Measurements from ENCODE around the gene SMURF2.

Gene SMURF2

DNA sequence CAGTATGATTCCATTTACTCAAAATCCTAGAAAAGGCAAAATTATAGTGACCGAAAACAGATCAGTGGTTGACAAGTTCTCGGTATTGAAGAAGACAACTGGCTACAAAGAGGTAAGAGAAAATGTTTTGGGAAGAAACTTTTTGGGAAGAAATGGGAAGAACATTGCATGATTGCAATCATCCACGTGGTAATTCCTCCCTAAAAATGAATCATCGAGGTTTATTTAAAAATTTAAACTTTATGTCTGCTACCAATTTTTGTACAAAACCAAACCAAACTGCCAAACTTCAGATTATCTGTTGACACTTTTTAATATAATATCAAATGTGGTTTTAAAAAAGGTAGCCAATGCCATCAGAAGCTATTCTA lies 8.1 kb downstream of the SMURF2 start:
- no peaks in the 10 kb centered on the region for H3K36me3 ChIP-seq
- TF ChIP-seq CTCF (IDR thresholded peaks at IDR 0.05; ENCODE audit: low read depth, low read length): no peak
- H3K9me3 ChIP-seq (ENCODE audit: severe bottlenecking): peaks cover 4% of the 10 kb centered on the region
- DNase-seq: no peak
- H3K27me3 ChIP-seq (ENCODE audit: insufficient read depth, low read depth, severe bottlenecking): no peaks in the 10 kb centered on the region
- H3K27ac ChIP-seq: no peak overlapping the region
- H3K4me3 ChIP-seq (ENCODE audit: low read depth, low read length): no peak overlapping the region

DNA sequence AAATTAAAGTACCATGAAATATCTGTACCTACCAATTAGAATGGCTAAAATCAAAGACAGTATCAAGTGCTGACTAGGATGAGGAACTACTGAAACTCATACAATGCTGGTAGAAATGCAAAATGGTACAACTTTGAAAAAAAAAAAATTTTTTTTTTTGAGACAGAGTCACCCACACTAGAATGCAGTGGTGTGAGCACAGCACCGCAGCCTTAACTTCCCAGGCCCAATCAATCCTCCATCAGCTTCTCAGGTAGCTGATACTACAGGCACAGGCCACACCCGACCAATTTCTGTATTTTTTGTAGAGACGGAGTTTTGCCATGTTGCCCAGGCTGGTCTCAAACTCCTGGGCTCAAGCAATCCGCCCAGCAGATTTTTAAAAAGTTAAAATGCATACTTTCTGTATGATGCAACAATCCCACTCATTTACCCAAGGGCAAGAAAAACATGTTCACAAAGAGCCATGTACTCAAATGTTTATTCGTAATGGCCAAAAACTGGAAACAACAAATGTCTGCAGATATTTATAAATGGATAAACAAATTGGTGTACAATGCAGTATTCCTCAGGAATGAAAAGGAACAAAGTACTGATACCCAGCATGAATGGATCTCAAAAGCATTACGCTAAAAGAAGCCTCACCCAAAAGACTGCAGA lies 8.7 kb downstream of the SMURF2 start:
- Histone ChIP-seq H3K27me3 (ENCODE audit: insufficient read depth, low read depth, severe bottlenecking) (no peaks in the 10 kb centered on the region), H3K36me3 (no peaks in the 10 kb centered on the region), H3K27ac (no peak overlapping the region), H3K9me3 (ENCODE audit: severe bottlenecking) (peaks cover 4% of the 10 kb centered on the region), H3K4me3 (ENCODE audit: low read depth, low read length) (no peak overlapping the region)
- TF ChIP-seq CTCF (IDR thresholded peaks at IDR 0.05; ENCODE audit: low read depth, low read length): no peak
- DNase-seq: no peak

DNA sequence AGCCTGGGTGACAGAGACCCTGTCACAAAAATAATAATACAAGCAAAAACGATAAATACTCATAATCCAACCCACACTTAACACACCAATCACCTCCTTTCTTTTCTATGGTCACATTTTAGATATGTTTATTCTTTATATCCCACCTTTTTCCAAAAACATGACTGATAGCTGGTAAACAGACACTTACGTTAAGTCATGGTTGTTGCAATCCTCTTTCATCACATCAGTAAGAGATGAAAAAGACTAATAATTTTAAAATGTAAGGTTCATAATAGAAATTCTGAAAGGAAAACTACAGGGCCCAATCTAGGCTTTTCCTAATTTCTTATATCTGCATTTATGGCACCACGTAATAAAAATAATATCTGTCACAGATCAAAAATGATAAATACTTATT lies 10.2 kb downstream of the SMURF2 start:
- Histone ChIP-seq H3K4me3 (ENCODE audit: low read depth, low read length) (no peak overlapping the region), H3K9me3 (ENCODE audit: severe bottlenecking) (peaks cover 4% of the 10 kb centered on the region), H3K27me3 (ENCODE audit: insufficient read depth, low read depth, severe bottlenecking) (no peaks in the 10 kb centered on the region), H3K27ac (no peak overlapping the region), H3K36me3 (peaks cover 2% of the 10 kb centered on the region; the same call in 1 of the 2 replicates)
- TF ChIP-seq CTCF (IDR thresholded peaks at IDR 0.05; ENCODE audit: low read depth, low read length): no peak
- no peak for DNase-seq

DNA sequence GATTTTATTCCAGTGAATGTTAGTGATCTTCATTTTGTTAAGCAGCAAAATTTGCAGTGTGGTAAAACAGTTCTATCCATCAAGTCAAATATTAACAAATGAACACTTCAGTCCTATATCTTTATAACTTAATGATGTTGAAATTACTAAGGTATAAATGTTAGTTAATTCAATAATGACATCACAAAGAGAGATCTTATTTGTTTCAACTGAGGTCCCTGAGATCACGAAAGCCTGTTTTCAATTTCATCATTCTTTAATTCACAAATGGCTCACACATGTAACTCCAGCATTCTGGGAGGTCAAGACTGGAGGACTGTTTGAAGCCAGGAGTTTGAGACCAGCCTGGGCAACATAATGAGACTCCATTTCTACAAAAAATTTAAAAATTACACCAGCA lies 13.9 kb downstream of the SMURF2 start:
- Histone ChIP-seq H3K9me3 (ENCODE audit: severe bottlenecking) (no peaks in the 10 kb centered on the region), H3K27ac (no peak overlapping the region)

GRCh38 chr17:64647817-64648216 lies 14.3 kb downstream of the SMURF2 start:
- no peak for TF ChIP-seq CTCF (IDR thresholded peaks at IDR 0.05; ENCODE audit: low read depth, low read length)
- Histone ChIP-seq H3K27ac (no peak overlapping the region), H3K36me3 (peaks cover 5% of the 10 kb centered on the region; the same call in 1 of the 2 replicates)

More for the DNA sequence above, 13.9 kb downstream of the SMURF2 start:
- Histone ChIP-seq H3K4me3 (ENCODE audit: low read depth, low read length) (no peak overlapping the region), H3K36me3 (peaks cover 5% of the 10 kb centered on the region; the same call in 1 of the 2 replicates), H3K27me3 (ENCODE audit: insufficient read depth, low read depth, severe bottlenecking) (no peaks in the 10 kb centered on the region)
- no peak for TF ChIP-seq CTCF (IDR thresholded peaks at IDR 0.05; ENCODE audit: low read depth, low read length)
- no peak for DNase-seq

GRCh38 chr17:64639516-64639915 lies 22.6 kb downstream of the SMURF2 start:
- no peak overlapping the region for H3K27ac ChIP-seq
- H3K36me3 ChIP-seq: peaks cover 3% of the 10 kb centered on the region
- H3K4me3 ChIP-seq (ENCODE audit: low read depth, low read length): no peak overlapping the region
- no peaks in the 10 kb centered on the region for H3K27me3 ChIP-seq (ENCODE audit: insufficient read depth, low read depth, severe bottlenecking)
- no peak for DNase-seq
- no peak for TF ChIP-seq CTCF (IDR thresholded peaks at IDR 0.05; ENCODE audit: low read depth, low read length)
- H3K9me3 ChIP-seq (ENCODE audit: severe bottlenecking): no peaks in the 10 kb centered on the region

More at GRCh38 chr17:64647817-64648216, 14.3 kb downstream of the SMURF2 start:
- Histone ChIP-seq H3K4me3 (ENCODE audit: low read depth, low read length) (no peak overlapping the region), H3K9me3 (ENCODE audit: severe bottlenecking) (no peaks in the 10 kb centered on the region), H3K27me3 (ENCODE audit: insufficient read depth, low read depth, severe bottlenecking) (no peaks in the 10 kb centered on the region)
- DNase-seq: no peak

Measured in WERI-Rb-1 (cell line).